ENCODE results near the gene MILR1.

MILR1 gene

DNA sequence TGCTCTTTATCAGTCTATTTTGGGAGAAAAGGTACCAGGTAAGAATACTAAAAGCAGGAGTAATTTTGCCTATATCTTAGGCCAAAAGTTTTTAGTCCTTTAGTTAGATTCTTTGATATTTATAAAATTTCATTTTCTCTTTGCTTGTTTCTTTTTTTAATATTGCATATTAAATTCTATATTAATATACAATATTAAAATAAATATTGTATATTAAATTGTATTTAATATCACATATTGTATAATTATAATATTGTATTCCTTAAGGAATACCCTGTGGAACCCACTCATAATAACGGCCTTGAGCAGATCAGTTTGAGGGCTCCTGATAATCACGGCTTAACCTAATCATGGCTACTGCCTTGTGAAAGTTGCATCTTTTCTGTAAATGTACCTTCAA, 59.8 kb downstream of the MILR1 start:
- no peak for DNase-seq
- no peak overlapping the region for H3K27ac ChIP-seq
- TF ChIP-seq, protein P1, sequence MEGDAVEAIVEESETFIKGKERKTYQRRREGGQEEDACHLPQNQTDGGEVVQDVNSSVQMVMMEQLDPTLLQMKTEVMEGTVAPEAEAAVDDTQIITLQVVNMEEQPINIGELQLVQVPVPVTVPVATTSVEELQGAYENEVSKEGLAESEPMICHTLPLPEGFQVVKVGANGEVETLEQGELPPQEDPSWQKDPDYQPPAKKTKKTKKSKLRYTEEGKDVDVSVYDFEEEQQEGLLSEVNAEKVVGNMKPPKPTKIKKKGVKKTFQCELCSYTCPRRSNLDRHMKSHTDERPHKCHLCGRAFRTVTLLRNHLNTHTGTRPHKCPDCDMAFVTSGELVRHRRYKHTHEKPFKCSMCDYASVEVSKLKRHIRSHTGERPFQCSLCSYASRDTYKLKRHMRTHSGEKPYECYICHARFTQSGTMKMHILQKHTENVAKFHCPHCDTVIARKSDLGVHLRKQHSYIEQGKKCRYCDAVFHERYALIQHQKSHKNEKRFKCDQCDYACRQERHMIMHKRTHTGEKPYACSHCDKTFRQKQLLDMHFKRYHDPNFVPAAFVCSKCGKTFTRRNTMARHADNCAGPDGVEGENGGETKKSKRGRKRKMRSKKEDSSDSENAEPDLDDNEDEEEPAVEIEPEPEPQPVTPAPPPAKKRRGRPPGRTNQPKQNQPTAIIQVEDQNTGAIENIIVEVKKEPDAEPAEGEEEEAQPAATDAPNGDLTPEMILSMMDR (IDR thresholded peaks at IDR 0.05; ENCODE audit: low read depth, low read length, missing control alignments): no peak
- no peak overlapping the region for H3K4me3 ChIP-seq (ENCODE audit: low read depth, low read length)
- H3K27me3 ChIP-seq (replicated peaks): no peaks in the 10 kb centered on the region
- in situ Hi-C loops (cut with HindIII; ENCODE audit: low pct_ligation_motif_present, low sequenced_read_pairs): no loop called here
- peaks cover 46% of the 10 kb centered on the region for H3K36me3 ChIP-seq (replicated peaks)

DNA sequence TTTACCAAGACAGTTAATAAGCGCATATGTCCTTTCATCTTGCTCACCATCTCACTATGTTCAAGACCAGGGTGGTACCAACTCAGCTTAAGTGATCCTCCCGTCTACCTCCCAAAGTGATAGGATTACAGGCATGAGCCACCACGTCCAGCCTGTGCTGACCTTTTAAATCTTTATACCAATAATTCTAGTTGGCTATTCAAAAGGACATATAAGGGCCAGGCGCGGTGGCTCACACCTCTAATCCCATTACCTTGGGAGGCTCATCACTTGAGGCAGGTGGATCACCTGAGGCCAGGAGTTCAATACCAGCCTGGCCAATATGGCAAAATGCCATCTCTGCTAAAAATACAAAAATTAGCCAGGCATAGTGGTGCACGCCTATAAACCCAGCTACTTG, 60.3 kb downstream of the MILR1 start:
- H3K27ac ChIP-seq: no peak overlapping the region
- TF ChIP-seq, protein P1 (IDR thresholded peaks at IDR 0.05; ENCODE audit: low read depth, low read length, missing control alignments): no peak
- peaks cover 42% of the 10 kb centered on the region for H3K36me3 ChIP-seq (replicated peaks)
- DNase-seq: no peak
- H3K27me3 ChIP-seq (replicated peaks): no peaks in the 10 kb centered on the region
- H3K4me3 ChIP-seq (ENCODE audit: low read depth, low read length): no peak overlapping the region
- in situ Hi-C loops (cut with HindIII; ENCODE audit: low pct_ligation_motif_present, low sequenced_read_pairs): no loop called here

DNA sequence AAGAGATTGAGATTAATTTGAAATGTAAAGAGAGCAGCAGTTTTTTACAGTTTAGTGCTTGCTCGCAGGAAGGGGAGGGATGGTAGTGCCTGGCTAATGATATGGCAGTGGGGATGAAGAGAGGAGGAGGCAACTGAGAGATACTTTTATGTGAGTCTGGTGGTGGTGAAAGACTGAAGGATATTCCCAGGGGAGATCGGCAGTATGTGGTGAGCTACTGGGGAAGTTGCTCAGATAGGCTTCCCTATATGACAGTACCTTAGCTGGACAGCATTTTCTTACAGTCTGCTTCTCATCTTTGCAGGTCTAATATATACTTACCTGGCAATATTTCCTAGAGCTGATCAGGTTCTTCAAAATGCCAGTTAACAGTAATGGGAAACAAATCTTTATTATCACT, 66.5 kb downstream of the MILR1 start:
- H3K36me3 ChIP-seq (replicated peaks): peaks cover 58% of the 10 kb centered on the region

DNA sequence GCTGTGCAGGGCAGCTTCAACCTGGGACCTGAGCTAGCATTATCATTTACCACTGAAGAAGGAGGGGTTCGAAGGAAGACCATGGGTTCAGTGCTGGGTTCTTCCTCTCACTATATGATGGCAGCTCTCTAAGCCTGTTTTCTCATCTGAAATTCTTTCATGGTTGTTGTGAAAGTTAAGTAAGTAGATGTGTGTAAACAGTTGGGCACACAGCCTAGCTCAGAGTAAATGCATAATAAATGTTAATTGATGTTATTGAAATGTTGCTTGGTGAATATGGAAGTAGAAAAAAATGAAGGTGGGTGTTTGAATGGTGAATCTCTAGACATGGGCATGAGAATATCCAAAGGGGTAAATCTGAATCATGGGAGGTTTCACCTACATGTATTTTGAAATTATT, 66.9 kb downstream of the MILR1 start:
- TF ChIP-seq, protein P1 (IDR thresholded peaks at IDR 0.05; ENCODE audit: low read depth, low read length, missing control alignments): no peak
- Histone ChIP-seq H3K27me3 (replicated peaks) (no peaks in the 10 kb centered on the region), H3K36me3 (replicated peaks) (peaks cover 59% of the 10 kb centered on the region), H3K4me3 (ENCODE audit: low read depth, low read length) (no peak overlapping the region), H3K27ac (no peak overlapping the region)
- no peak for DNase-seq
- in situ Hi-C loops (cut with HindIII; ENCODE audit: low pct_ligation_motif_present, low sequenced_read_pairs): no loop called here

More for the DNA sequence above, 66.5 kb downstream of the MILR1 start:
- Histone ChIP-seq H3K4me3 (ENCODE audit: low read depth, low read length) (no peak overlapping the region), H3K27me3 (replicated peaks) (no peaks in the 10 kb centered on the region), H3K27ac (no peak overlapping the region)
- no peak for DNase-seq
- TF ChIP-seq, protein P1 (IDR thresholded peaks at IDR 0.05; ENCODE audit: low read depth, low read length, missing control alignments): no peak
- in situ Hi-C loops (cut with HindIII; ENCODE audit: low pct_ligation_motif_present, low sequenced_read_pairs): no loop called here
